Measurements from ENCODE around the gene DLX6. TPM values are rescaled to one million over a fixed set of nuclear protein-coding genes. Genes with fewer than 3 reads are reported as not detected.
A peak's percentile ranks its signal among the peaks of the same experiment; 100 is the strongest.

The DLX6 gene
- total RNA-seq, 4 donors from 2014 or later = not detected

GRCh38 chr7:97006816-97007582, 1.6 kb downstream of the DLX6 start:
- Histone ChIP-seq H3K27me3 (peaks cover 88 to 97% (median 93%) of the 10 kb centered on the region in 3 donors), H3K4me1 (peaks cover 7 to 9% of the 10 kb centered on the region in 2 donors), H3K36me3 (no peaks in the 10 kb centered on the region), H3K9me3 (no peaks in the 10 kb centered on the region), H3K27ac (no peak overlapping the region), H3K4me3 (peak overlapping the region in 1 of 4 donors; percentile 22)
- DNase-seq (no peak), ATAC-seq (no peak)
- in situ Hi-C loops (cut with MboI; ENCODE audit: low sequenced_read_pairs in 4 of 4) (no loop called here), intact Hi-C loops (cut with DNase I; ENCODE audit: low total_unique reads) (no loop called here)
- TF ChIP-seq, protein P1, sequence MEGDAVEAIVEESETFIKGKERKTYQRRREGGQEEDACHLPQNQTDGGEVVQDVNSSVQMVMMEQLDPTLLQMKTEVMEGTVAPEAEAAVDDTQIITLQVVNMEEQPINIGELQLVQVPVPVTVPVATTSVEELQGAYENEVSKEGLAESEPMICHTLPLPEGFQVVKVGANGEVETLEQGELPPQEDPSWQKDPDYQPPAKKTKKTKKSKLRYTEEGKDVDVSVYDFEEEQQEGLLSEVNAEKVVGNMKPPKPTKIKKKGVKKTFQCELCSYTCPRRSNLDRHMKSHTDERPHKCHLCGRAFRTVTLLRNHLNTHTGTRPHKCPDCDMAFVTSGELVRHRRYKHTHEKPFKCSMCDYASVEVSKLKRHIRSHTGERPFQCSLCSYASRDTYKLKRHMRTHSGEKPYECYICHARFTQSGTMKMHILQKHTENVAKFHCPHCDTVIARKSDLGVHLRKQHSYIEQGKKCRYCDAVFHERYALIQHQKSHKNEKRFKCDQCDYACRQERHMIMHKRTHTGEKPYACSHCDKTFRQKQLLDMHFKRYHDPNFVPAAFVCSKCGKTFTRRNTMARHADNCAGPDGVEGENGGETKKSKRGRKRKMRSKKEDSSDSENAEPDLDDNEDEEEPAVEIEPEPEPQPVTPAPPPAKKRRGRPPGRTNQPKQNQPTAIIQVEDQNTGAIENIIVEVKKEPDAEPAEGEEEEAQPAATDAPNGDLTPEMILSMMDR (IDR thresholded peaks at IDR 0.05 in 4 of 5, conservative IDR thresholded peaks at IDR 0.05 in 1 of 5) = no peak
- no peak for TF ChIP-seq POLR2A (IDR thresholded peaks at IDR 0.05)

- no peak overlapping the region for H3K4me3 ChIP-seq
- no peaks in the 10 kb centered on the region for H3K36me3 ChIP-seq
- peaks cover 88 to 97% (median 93%) of the 10 kb centered on the region in 3 donors for H3K27me3 ChIP-seq
- no peak overlapping the region for H3K27ac ChIP-seq
- H3K4me1 ChIP-seq = peaks cover 7 to 9% of the 10 kb centered on the region in 2 donors
- in situ Hi-C loops (cut with MboI; ENCODE audit: low sequenced_read_pairs in 4 of 4) = no loop called here
- ATAC-seq (no peak), DNase-seq (no peak)
- H3K9me3 ChIP-seq = no peaks in the 10 kb centered on the region
- TF ChIP-seq, protein P1 (IDR thresholded peaks at IDR 0.05 in 4 of 5, conservative IDR thresholded peaks at IDR 0.05 in 1 of 5) = no peak
- intact Hi-C loops (cut with DNase I; ENCODE audit: low total_unique reads) = no loop called here
Measured at GRCh38 chr7:97007583-97007861, 2.2 kb downstream of the DLX6 start.

GRCh38 chr7:97008275-97008917, 3.0 kb downstream of the DLX6 start:
- Histone ChIP-seq H3K27me3 (peaks cover 86 to 97% (median 93%) of the 10 kb centered on the region in 3 donors), H3K36me3 (no peaks in the 10 kb centered on the region), H3K27ac (no peak overlapping the region), H3K4me1 (peaks cover 7 to 9% of the 10 kb centered on the region in 2 donors), H3K4me3 (no peak overlapping the region), H3K9me3 (no peaks in the 10 kb centered on the region)
- TF ChIP-seq, protein P1 (IDR thresholded peaks at IDR 0.05 in 4 of 5, conservative IDR thresholded peaks at IDR 0.05 in 1 of 5) = no peak
- no peak for TF ChIP-seq POLR2A (IDR thresholded peaks at IDR 0.05)
- ATAC-seq (no peak), DNase-seq (no peak)
- intact Hi-C loops (cut with DNase I; ENCODE audit: low total_unique reads) (no loop called here), in situ Hi-C loops (cut with MboI; ENCODE audit: low sequenced_read_pairs in 4 of 4) (no loop called here)

GRCh38 chr7:97009753-97010732, 4.7 kb downstream of the DLX6 start:
- Histone ChIP-seq H3K36me3 (no peaks in the 10 kb centered on the region), H3K4me3 (no peak overlapping the region), H3K9me3 (no peaks in the 10 kb centered on the region), H3K27me3 (peaks cover 86 to 97% (median 93%) of the 10 kb centered on the region in 3 donors), H3K4me1 (peaks cover 3 to 6% of the 10 kb centered on the region in 2 donors), H3K27ac (no peak overlapping the region)
- ATAC-seq = no peak
- DNase-seq = no peak
- in situ Hi-C loops (cut with MboI; ENCODE audit: low sequenced_read_pairs in 4 of 4) (no loop called here), intact Hi-C loops (cut with DNase I; ENCODE audit: low total_unique reads) (no loop called here)
- TF ChIP-seq, protein P1 (IDR thresholded peaks at IDR 0.05 in 4 of 5, conservative IDR thresholded peaks at IDR 0.05 in 1 of 5) = no peak
- no peak for TF ChIP-seq POLR2A (IDR thresholded peaks at IDR 0.05)
